ENCODE measurements around the gene OTOA.
"Not testable (repeated sequence)": the region's sequence is repeated elsewhere in the genome, so short reads cannot be mapped to it uniquely, and the experiment has no call there.

- not testable (repeated sequence) for TF ChIP-seq CTCF (conservative IDR thresholded peaks at IDR 0.05); EZH2 (IDR thresholded peaks at IDR 0.05; ENCODE audit: low read depth)
These were observed 33.9 kb upstream of the OTOA start for GRCh38 chr16:21629616-21630539.

All from PC-9 (cell line).